COLO668 (cell line): ENCODE measurements around the gene PRTN3.

Source experiments
- DNase-seq: peaks from one replicate; lab custom pipeline; 2025; ENCODE audit not compliant: unreplicated experiment; lab: John Stamatoyannopoulos, UW

Gene PRTN3

GRCh38 chr19:896999-897398 is 56.2 kb downstream of the PRTN3 start:
- no peak for DNase-seq

- DNase-seq: no peak
These were observed 56.7 kb downstream of the PRTN3 start for GRCh38 chr19:897442-898039.
